ENCODE results near the gene TLR5. TPM values are rescaled to one million over a fixed set of nuclear protein-coding genes. Genes with fewer than 3 reads are reported as not detected.

Gene TLR5
- total RNA-seq, 3 donors from 2014 or later (not counting 1 experiment from before 2014, with no cell fraction given): 0.24 to 0.41 (median 0.33) TPM

DNA sequence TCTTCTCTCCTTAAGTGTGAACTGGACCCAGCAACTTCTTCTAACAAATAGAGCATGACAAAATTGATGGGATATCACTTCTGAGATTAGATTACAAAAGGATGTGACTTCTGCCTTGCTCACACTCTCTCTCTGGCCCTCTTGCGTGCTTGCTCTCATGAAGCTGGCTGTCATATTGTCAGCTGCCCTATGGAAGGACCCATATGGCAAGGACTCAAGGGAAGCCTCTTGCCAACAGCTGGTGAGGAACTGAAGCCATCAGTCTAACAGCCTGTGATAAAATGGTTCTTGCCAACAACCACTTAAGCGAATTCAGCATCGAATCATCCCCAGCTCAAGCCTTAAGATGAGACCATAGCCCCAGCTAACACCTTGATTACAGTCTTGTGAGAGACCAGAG, 4.8 kb upstream of the TLR5 start:
- Histone ChIP-seq H3K36me3 (ENCODE audit: control insufficient read depth, insufficient read depth, low read length) (no peaks in the 10 kb centered on the region), H3K9me3 (ENCODE audit: control insufficient read depth, insufficient read depth, low read length) (no peaks in the 10 kb centered on the region), H3K4me3 (ENCODE audit: low read length) (no peak overlapping the region), H3K27me3 (ENCODE audit: control insufficient read depth, insufficient read depth, low read length) (no peaks in the 10 kb centered on the region), H3K4me1 (ENCODE audit: control insufficient read depth, insufficient read depth, low read length) (peaks cover 18% of the 10 kb centered on the region), H3K27ac (ENCODE audit: low read length) (no peak overlapping the region)
- peaks cover 6% of the 10 kb centered on the region for H3K36me3 Mint-ChIP-seq
- no peak overlapping the region for H3K4me3 Mint-ChIP-seq
- H3K27me3 Mint-ChIP-seq (ENCODE audit: low read depth in 2 of 2): peaks cover 23 to 25% of the 10 kb centered on the region in 2 donors
- ATAC-seq (no peak), DNase-seq (no peak)
- peaks cover 10 to 17% of the 10 kb centered on the region in 2 donors for H3K4me1 Mint-ChIP-seq
- no peak overlapping the region for H3K27ac Mint-ChIP-seq
- TF ChIP-seq, protein P1, sequence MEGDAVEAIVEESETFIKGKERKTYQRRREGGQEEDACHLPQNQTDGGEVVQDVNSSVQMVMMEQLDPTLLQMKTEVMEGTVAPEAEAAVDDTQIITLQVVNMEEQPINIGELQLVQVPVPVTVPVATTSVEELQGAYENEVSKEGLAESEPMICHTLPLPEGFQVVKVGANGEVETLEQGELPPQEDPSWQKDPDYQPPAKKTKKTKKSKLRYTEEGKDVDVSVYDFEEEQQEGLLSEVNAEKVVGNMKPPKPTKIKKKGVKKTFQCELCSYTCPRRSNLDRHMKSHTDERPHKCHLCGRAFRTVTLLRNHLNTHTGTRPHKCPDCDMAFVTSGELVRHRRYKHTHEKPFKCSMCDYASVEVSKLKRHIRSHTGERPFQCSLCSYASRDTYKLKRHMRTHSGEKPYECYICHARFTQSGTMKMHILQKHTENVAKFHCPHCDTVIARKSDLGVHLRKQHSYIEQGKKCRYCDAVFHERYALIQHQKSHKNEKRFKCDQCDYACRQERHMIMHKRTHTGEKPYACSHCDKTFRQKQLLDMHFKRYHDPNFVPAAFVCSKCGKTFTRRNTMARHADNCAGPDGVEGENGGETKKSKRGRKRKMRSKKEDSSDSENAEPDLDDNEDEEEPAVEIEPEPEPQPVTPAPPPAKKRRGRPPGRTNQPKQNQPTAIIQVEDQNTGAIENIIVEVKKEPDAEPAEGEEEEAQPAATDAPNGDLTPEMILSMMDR (IDR thresholded peaks at IDR 0.05): no peak
- WGBS (ENCODE audit: insufficient coverage): 94% methylated on average over 3 of the region's 3 CpGs
- H3K9me3 Mint-ChIP-seq: no peaks in the 10 kb centered on the region
- intact Hi-C loops (cut with micrococcal nuclease): no loop called here

- H3K27me3 ChIP-seq (ENCODE audit: control insufficient read depth, insufficient read depth, low read length): no peaks in the 10 kb centered on the region
- peaks cover 23% of the 10 kb centered on the region for H3K4me1 ChIP-seq (ENCODE audit: control insufficient read depth, insufficient read depth, low read length)
- no peak for ATAC-seq
- no peak overlapping the region for H3K4me3 Mint-ChIP-seq
- no peaks in the 10 kb centered on the region for H3K9me3 Mint-ChIP-seq
- 100% methylated on average over 2 of the region's 2 CpGs for WGBS (ENCODE audit: insufficient coverage)
- TF ChIP-seq, protein P1 (IDR thresholded peaks at IDR 0.05): no peak
- peaks cover 10 to 20% of the 10 kb centered on the region in 2 donors for H3K4me1 Mint-ChIP-seq
- DNase-seq: no peak
- H3K36me3 ChIP-seq (ENCODE audit: control insufficient read depth, insufficient read depth, low read length): no peaks in the 10 kb centered on the region
- H3K27ac ChIP-seq (ENCODE audit: low read length): no peak overlapping the region
- H3K36me3 Mint-ChIP-seq: peaks cover 6% of the 10 kb centered on the region
- no peak overlapping the region for H3K4me3 ChIP-seq (ENCODE audit: low read length)
- peaks cover 23 to 25% of the 10 kb centered on the region in 2 donors for H3K27me3 Mint-ChIP-seq (ENCODE audit: low read depth in 2 of 2)
- intact Hi-C loops (cut with micrococcal nuclease): no loop called here
- no peak overlapping the region for H3K27ac Mint-ChIP-seq
- H3K9me3 ChIP-seq (ENCODE audit: control insufficient read depth, insufficient read depth, low read length): no peaks in the 10 kb centered on the region
Measured at GRCh38 chr1:223147409-223147808, 4.4 kb upstream of the TLR5 start.

DNA sequence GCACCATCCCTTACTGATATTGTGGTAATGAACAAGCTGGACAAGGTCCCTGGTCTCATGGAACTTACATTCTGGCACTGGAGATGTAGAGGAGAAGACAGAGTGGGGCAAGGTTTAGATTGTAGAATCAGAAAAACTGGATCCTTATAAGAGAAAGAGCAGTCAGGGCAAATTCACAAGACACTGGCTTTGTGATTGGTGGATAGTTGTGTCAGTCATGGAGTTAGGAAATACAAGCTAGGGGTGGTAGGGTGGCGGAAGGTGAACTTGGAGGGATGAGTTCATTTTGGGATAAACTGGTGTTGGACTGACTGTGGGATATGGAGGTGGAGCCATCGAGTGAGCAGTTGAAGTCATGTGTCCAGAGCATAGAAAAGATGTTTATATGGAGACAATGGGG, 3.7 kb upstream of the TLR5 start:
- WGBS (ENCODE audit: insufficient coverage): 88% methylated on average over 2 of the region's 2 CpGs
- Histone ChIP-seq H3K4me3 (ENCODE audit: low read length) (no peak overlapping the region), H3K9me3 (ENCODE audit: control insufficient read depth, insufficient read depth, low read length) (no peaks in the 10 kb centered on the region), H3K27me3 (ENCODE audit: control insufficient read depth, insufficient read depth, low read length) (no peaks in the 10 kb centered on the region), H3K4me1 (ENCODE audit: control insufficient read depth, insufficient read depth, low read length) (peaks cover 23% of the 10 kb centered on the region), H3K27ac (ENCODE audit: low read length) (no peak overlapping the region), H3K36me3 (ENCODE audit: control insufficient read depth, insufficient read depth, low read length) (no peaks in the 10 kb centered on the region)
- ATAC-seq: no peak
- peaks cover 6% of the 10 kb centered on the region for H3K36me3 Mint-ChIP-seq
- TF ChIP-seq, protein P1 (IDR thresholded peaks at IDR 0.05): no peak
- H3K9me3 Mint-ChIP-seq: no peaks in the 10 kb centered on the region
- no peak for DNase-seq
- peaks cover 23 to 25% of the 10 kb centered on the region in 2 donors for H3K27me3 Mint-ChIP-seq (ENCODE audit: low read depth in 2 of 2)
- H3K4me1 Mint-ChIP-seq: peaks cover 10 to 20% of the 10 kb centered on the region in 2 donors
- H3K4me3 Mint-ChIP-seq: no peak overlapping the region
- intact Hi-C loops (cut with micrococcal nuclease): no loop called here
- H3K27ac Mint-ChIP-seq: no peak overlapping the region

- peaks cover 6% of the 10 kb centered on the region for H3K36me3 Mint-ChIP-seq
- H3K4me3 Mint-ChIP-seq: no peak overlapping the region
- Histone ChIP-seq H3K9me3 (ENCODE audit: control insufficient read depth, insufficient read depth, low read length) (no peaks in the 10 kb centered on the region), H3K27me3 (ENCODE audit: control insufficient read depth, insufficient read depth, low read length) (no peaks in the 10 kb centered on the region), H3K4me1 (ENCODE audit: control insufficient read depth, insufficient read depth, low read length) (peaks cover 23% of the 10 kb centered on the region), H3K36me3 (ENCODE audit: control insufficient read depth, insufficient read depth, low read length) (no peaks in the 10 kb centered on the region), H3K27ac (ENCODE audit: low read length) (no peak overlapping the region), H3K4me3 (ENCODE audit: low read length) (no peak overlapping the region)
- WGBS (ENCODE audit: insufficient coverage): 95% methylated on average over 5 of the region's 5 CpGs
- peaks cover 17 to 25% of the 10 kb centered on the region in 2 donors for H3K27me3 Mint-ChIP-seq (ENCODE audit: low read depth in 2 of 2)
- intact Hi-C loops (cut with micrococcal nuclease): no loop called here
- TF ChIP-seq, protein P1 (IDR thresholded peaks at IDR 0.05): no peak
- no peaks in the 10 kb centered on the region for H3K9me3 Mint-ChIP-seq
- H3K27ac Mint-ChIP-seq: no peak overlapping the region
- peaks cover 10 to 17% of the 10 kb centered on the region in 2 donors for H3K4me1 Mint-ChIP-seq
- DNase-seq: no peak
- ATAC-seq: no peak
Measured at GRCh38 chr1:223144914-223145313, 1.9 kb upstream of the TLR5 start.

Measured in natural killer cell (primary cell).